Measurements from ENCODE around the gene ZNF774. TPM values are rescaled to one million over a fixed set of nuclear protein-coding genes. Genes with fewer than 3 reads are reported as not detected.

The ZNF774 gene
- total and polyA plus RNA-seq, 2 of the 13 experiments (the other 11 are each of a cell fraction or from before 2014, with no cell fraction given), result 0.59 to 1.4 TPM

- no peak for TF ChIP-seq GFI1 (CRISPR knock-in tag; IDR thresholded peaks at IDR 0.05; ENCODE audit: borderline replicate concordance)
- no peak for TF ChIP-seq DNMT3B (CRISPR knock-in tag; conservative IDR thresholded peaks at IDR 0.05)
Measured at GRCh38 chr15:90338532-90338931, 13.6 kb upstream of the ZNF774 start (continued).

- no peak overlapping the region for H3K4me3 ChIP-seq (replicated peaks in 1 of 3; ENCODE audit: insufficient read depth in 1 of 3, low read depth in 2 of 3, low read length in 3 of 3)
- peak; percentile 36 for DNase-seq (ENCODE audit: low spot score)
- no peaks in the 10 kb centered on the region for H3K9me3 ChIP-seq (ENCODE audit: low read length)
- ATAC-seq, result peak; percentile 80
- peaks cover 7% of the 10 kb centered on the region; the same call in 1 of the 2 replicates for H3K4me1 ChIP-seq (ENCODE audit: insufficient read depth, low read length)
- H3K27me3 ChIP-seq (ENCODE audit: control insufficient read depth in 1 of 2, insufficient read depth in 2 of 2, low read length in 2 of 2), result no peaks in the 10 kb centered on the region
- H3K79me2 ChIP-seq (ENCODE audit: insufficient read depth, low read length), result no peaks in the 10 kb centered on the region
- in situ Hi-C loops (cut with HindIII; ENCODE audit: extremely low pct_ligation_motif_present, low pct_unique_long_range_greater_than_20kb) (no loop called here), intact Hi-C loops (cut with micrococcal nuclease; ENCODE audit: unreplicated experiment) (no loop called here)
- H3K36me3 ChIP-seq (replicated peaks in 1 of 2; ENCODE audit: control insufficient read depth in 1 of 2, insufficient read depth in 2 of 2, low read length in 2 of 2), result no peaks in the 10 kb centered on the region
- CTCF ChIA-PET (ENCODE audit: low intra/inter-chr PET ratio, low total read pairs), result interaction anchor here (1.4 kb wide), 1 partner anchor 142 kb away, joined by 7 read pairs; no protein-coding TSS in a partner anchor
- H3K9ac ChIP-seq (ENCODE audit: insufficient read depth, low read depth, low read length), result no peak overlapping the region
- H3K27ac ChIP-seq (ENCODE audit: extremely low read length, insufficient read depth, low read length), result no peak overlapping the region
- no peak for FAIRE-seq
- no peaks in the 10 kb centered on the region for H4K20me1 ChIP-seq (ENCODE audit: insufficient read depth, low read length)
- 20% methylated on average over 6 of the region's 6 CpGs for WGBS (ENCODE audit: low lambda C conversion rate)
- no TSS peak for BruUV-seq (replicated peaks)
- H2AFZ ChIP-seq (ENCODE audit: low read length), result no peak overlapping the region
- H3K4me2 ChIP-seq (ENCODE audit: low read depth, low read length), result no peak overlapping the region
- POLR2A ChIA-PET, result no interaction called here
- TF ChIP-seq SAP130 (CRISPR knock-in tag; IDR thresholded peaks at IDR 0.05; ENCODE audit: low read depth) (0 out of 2 replicates have a peak, but pooled peaks have one; percentile 14), EED (CRISPR knock-in tag; IDR thresholded peaks at IDR 0.05) (no peak), THRA (CRISPR knock-in tag; IDR thresholded peaks at IDR 0.05; ENCODE audit: borderline replicate concordance) (no peak), ZNF180 (CRISPR knock-in tag; IDR thresholded peaks at IDR 0.05; ENCODE audit: borderline replicate concordance, low read depth) (no peak), ZSCAN25 (CRISPR knock-in tag; IDR thresholded peaks at IDR 0.05) (peak; percentile 69; the same call in 1 of the 2 replicates), ZNF772 (CRISPR knock-in tag; IDR thresholded peaks at IDR 0.05) (peak; percentile 100), STAG1 (CRISPR knock-in tag; IDR thresholded peaks at IDR 0.05) (peak; percentile 48), ZNF737 (CRISPR knock-in tag; IDR thresholded peaks at IDR 0.05; ENCODE audit: borderline replicate concordance) (no peak), PCBP1 (IDR thresholded peaks at IDR 0.05; ENCODE audit: borderline replicate concordance, low read depth, low read length) (no peak), XRCC5 (optimal IDR thresholded peaks at IDR 0.05; ENCODE audit: low read length) (peak; percentile 18), TFAP4 (IDR thresholded peaks at IDR 0.05; ENCODE audit: borderline replicate concordance, low read depth) (no peak)
- TF ChIP-seq, protein P1, sequence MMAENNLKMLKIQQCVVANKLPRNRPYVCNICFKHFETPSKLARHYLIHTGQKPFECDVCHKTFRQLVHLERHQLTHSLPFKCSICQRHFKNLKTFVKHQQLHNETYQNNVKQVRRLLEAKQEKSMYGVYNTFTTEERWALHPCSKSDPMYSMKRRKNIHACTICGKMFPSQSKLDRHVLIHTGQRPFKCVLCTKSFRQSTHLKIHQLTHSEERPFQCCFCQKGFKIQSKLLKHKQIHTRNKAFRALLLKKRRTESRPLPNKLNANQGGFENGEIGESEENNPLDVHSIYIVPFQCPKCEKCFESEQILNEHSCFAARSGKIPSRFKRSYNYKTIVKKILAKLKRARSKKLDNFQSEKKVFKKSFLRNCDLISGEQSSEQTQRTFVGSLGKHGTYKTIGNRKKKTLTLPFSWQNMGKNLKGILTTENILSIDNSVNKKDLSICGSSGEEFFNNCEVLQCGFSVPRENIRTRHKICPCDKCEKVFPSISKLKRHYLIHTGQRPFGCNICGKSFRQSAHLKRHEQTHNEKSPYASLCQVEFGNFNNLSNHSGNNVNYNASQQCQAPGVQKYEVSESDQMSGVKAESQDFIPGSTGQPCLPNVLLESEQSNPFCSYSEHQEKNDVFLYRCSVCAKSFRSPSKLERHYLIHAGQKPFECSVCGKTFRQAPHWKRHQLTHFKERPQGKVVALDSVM (CRISPR knock-in tag; IDR thresholded peaks at IDR 0.05), result peak; percentile 98
- TF ChIP-seq, protein P2, sequence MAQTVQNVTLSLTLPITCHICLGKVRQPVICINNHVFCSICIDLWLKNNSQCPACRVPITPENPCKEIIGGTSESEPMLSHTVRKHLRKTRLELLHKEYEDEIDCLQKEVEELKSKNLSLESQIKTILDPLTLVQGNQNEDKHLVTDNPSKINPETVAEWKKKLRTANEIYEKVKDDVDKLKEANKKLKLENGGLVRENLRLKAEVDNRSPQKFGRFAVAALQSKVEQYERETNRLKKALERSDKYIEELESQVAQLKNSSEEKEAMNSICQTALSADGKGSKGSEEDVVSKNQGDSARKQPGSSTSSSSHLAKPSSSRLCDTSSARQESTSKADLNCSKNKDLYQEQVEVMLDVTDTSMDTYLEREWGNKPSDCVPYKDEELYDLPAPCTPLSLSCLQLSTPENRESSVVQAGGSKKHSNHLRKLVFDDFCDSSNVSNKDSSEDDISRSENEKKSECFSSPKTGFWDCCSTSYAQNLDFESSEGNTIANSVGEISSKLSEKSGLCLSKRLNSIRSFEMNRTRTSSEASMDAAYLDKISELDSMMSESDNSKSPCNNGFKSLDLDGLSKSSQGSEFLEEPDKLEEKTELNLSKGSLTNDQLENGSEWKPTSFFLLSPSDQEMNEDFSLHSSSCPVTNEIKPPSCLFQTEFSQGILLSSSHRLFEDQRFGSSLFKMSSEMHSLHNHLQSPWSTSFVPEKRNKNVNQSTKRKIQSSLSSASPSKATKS (CRISPR knock-in tag; IDR thresholded peaks at IDR 0.05), result no peak
Measured at GRCh38 chr15:90340345-90340744, 11.7 kb upstream of the ZNF774 start.
